Pancreas (tissue), 10 donors: Measurements from ENCODE around the gene LYZL2. TPM values are rescaled to one million over a fixed set of nuclear protein-coding genes. Genes with fewer than 3 reads are reported as not detected.
A peak's percentile ranks its signal among the peaks of the same experiment; 100 is the strongest.

Experiments
- ATAC-seq, 4 donors: fragments of 200-7000 bp; cut with Tn5 transposase; one replicate each; pipeline versions ENCODE4 v1.8.0 to v1.9.1; 2020; ENCODE audit warnings: mild to moderate bottlenecking in 4 of 4, moderate library complexity in 4 of 4
- DNase-seq, 6 donors: peaks; one replicate each; pipeline ENCODE4 v3.0.0-alpha.2; 2020
- FAIRE-seq: peaks from 2 replicates; lab custom pipeline; 2012; peaks lifted over from hg19 to GRCh38; lab: Jason Lieb, UNC
- H3K27ac ChIP-seq, 4 donors: fragments of 200-600 bp; sonication (generic); 1 replicate in 3 of 4; 2 replicates in 1 of 4; pipeline versions ENCODE4 v1.5.0 to v1.8.0; 2020
- H3K27me3 ChIP-seq, 4 donors: fragments of 200-600 bp; one replicate each; pipeline ENCODE4 v1.8.0; 2021
- H3K36me3 ChIP-seq, 3 donors: fragments of 200-600 bp; sonication (generic) in 1 of 3; one replicate each; pipeline versions ENCODE4 v1.5.0 to v1.8.0; 2020 to 2021
- H3K4me1 ChIP-seq, 3 donors: fragments of 200-600 bp; one replicate each; pipeline ENCODE4 v1.8.0; 2021
- H3K4me3 ChIP-seq, 4 donors: fragments of 200-600 bp; sonication (generic) in 2 of 4; one replicate each; pipeline versions ENCODE4 v1.5.0 to v1.8.0; 2020 to 2021
- H3K9me3 ChIP-seq, 4 donors: fragments of 200-600 bp; one replicate each; pipeline ENCODE4 v1.8.0; 2021
- CTCF ChIP-seq, 4 donors: fragments of 200-600 bp; sonication (generic) in 3 of 4; IDR thresholded peaks; one replicate each; pipeline versions ENCODE4 v1.5.0 to v1.8.0; 2021; ENCODE audit warnings: antibody characterized with exemption in 4 of 4
- WGBS, 2 donors: extraction: QIAGEN DNeasy Blood & Tissue Kit; methylation state at CpG; one replicate each; pipeline ENCODE4 v1.1.7; 2013; 5-methylcytosine and 5-hydroxymethylcytosine counted together
- intact Hi-C, 3 donors: fragments of 100-400 bp; cut with DNase I; formaldehyde crosslinking; loops; one replicate each; pipeline versions ENCODE4 v1.11.1 to v1.14.2; 2022
- polyA plus RNA-seq, 2 donors: library from polyadenylated mRNA; stranded (reverse); fragments of 200-250 nt; gene quantifications; one replicate each; pipeline ENCODE4 v1.2.3, GENCODE V29; 2013
- total RNA-seq, 6 donors: library from RNA; stranded (reverse); fragmentation: NEBNext Ultra II Directional in 4 of 6; extraction: Animal tissue kit (Norgen Biotek cat#: 25700) in 4 of 6; gene quantifications; one replicate each; pipeline versions ENCODE4 v1.2.1 to v1.2.4, GENCODE V29; 2021 to 2023
- donor health status: healthy with polysubstance abuse.
- donor health status: DM: no; HTN: no; CAD: no; lungs with moderate emphysema.
- donor health status: DM: no; HTN: no; CAD: no.
- donor health status: control.
- donor health status: control.
- donor health status: Bipolar disorder and iron deficiency.
- donor health status: DM: yes; HTN: yes; CAD: no.
- donor health status: DM: no; HTN: no; CAD: no.
- donor health status: DM: no; HTN: no; CAD: no.
- donor health status: DM: yes; HTN: yes; CAD: no.

LYZL2 gene
- total and polyA plus RNA-seq, 8 donors, result not detected

GRCh38 chr10:30591249-30591670, 38.3 kb downstream of the LYZL2 start:
- WGBS, 2 donors, result 1% methylated on average over 5 of the region's 5 CpGs
- peak; percentile 47 to 60 (median 58) for TF ChIP-seq CTCF (IDR thresholded peaks at IDR 0.05)
- FAIRE-seq (peak; percentile 37), ATAC-seq (peak; percentile 76 to 83 (median 76)), DNase-seq (peak in 1 of 6 donors; percentile 31)
- H3K27me3 ChIP-seq, result no peaks in the 10 kb centered on the region
- no peaks in the 10 kb centered on the region for H3K36me3 ChIP-seq
- intact Hi-C loops, result loop anchor here in 1 of 3 donors (5.0 kb wide), 1 partner anchor 194 kb away; no protein-coding TSS in a partner anchor
- H3K4me3 ChIP-seq, result no peak overlapping the region
- peaks cover 0 to 5% (median 0%) of the 10 kb centered on the region in 3 donors for H3K4me1 ChIP-seq
- H3K9me3 ChIP-seq, result no peaks in the 10 kb centered on the region
- no peak overlapping the region for H3K27ac ChIP-seq

DNA sequence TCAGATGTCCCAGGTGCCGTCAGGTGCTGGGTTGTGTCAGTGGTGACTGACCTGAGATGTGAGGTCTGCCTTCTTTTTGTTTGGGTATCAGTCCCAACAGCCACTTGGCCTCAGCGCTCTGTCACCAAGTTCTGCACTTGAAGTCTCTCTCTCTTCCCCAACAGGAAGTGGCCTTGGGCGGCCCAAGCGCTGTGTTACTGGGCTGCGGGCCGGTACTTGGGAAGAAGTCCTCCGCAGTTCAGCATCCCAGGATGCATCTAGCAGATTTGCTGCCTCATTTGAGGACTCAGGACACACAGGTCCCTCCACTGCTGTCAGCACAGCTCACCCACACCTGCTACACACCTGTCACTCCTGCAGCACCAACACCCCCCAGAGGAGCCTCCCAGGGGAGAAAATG, 40.1 kb downstream of the LYZL2 start:
- H3K27ac ChIP-seq, result no peak overlapping the region
- no peak for ATAC-seq
- no peak overlapping the region for H3K4me3 ChIP-seq
- H3K36me3 ChIP-seq, result no peaks in the 10 kb centered on the region
- TF ChIP-seq CTCF (IDR thresholded peaks at IDR 0.05), result no peak
- H3K27me3 ChIP-seq, result no peaks in the 10 kb centered on the region
- H3K9me3 ChIP-seq, result no peaks in the 10 kb centered on the region
- no peak for FAIRE-seq
- peaks cover 0 to 6% (median 0%) of the 10 kb centered on the region in 3 donors for H3K4me1 ChIP-seq
- no peak for DNase-seq
- 70 to 73% methylated on average over 7 of the region's 7 CpGs for WGBS, 2 donors
- intact Hi-C loops, result no loop called here

- DNase-seq, result peak in 4 of 6 donors; percentile 28 to 77 (median 46)
- no peak for TF ChIP-seq CTCF (IDR thresholded peaks at IDR 0.05)
- peaks cover 0 to 20% (median 0%) of the 10 kb centered on the region in 3 donors for H3K4me1 ChIP-seq
- no peaks in the 10 kb centered on the region for H3K9me3 ChIP-seq
- WGBS, 2 donors, result 25 to 28% methylated on average over 8 of the region's 8 CpGs
- FAIRE-seq, result no peak
- ATAC-seq, result peak in 3 of 4 donors; percentile 39 to 78 (median 71)
- no peaks in the 10 kb centered on the region for H3K36me3 ChIP-seq
- H3K27me3 ChIP-seq, result no peaks in the 10 kb centered on the region
- intact Hi-C loops, result no loop called here
- no peak overlapping the region for H3K4me3 ChIP-seq
- H3K27ac ChIP-seq, result peak overlapping the region in 3 of 4 donors; percentile 6 to 43 (median 42)
Observed at GRCh38 chr10:30587522-30588031, 42.0 kb downstream of the LYZL2 start.

DNA sequence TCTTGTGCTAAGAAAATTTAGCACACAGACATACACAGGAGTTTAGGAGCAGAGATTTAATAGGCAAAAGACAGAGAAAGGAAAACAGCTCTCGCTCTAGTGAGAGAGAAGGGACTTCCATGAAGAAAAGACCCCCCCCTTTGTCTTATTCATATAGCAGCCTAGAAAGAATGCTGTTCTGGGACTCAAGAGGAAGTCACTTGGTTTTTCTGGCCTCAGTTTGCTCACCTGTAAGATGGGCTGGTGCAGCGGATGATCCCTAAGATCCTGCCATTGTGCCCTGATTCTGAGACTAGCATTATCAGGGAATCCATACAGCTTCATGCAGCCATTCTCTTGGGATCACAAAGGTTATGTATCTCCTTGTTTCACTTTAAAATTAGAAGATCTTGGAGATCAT, 42.7 kb downstream of the LYZL2 start:
- Histone ChIP-seq H3K9me3 (no peaks in the 10 kb centered on the region), H3K27me3 (no peaks in the 10 kb centered on the region), H3K36me3 (no peaks in the 10 kb centered on the region), H3K4me1 (peaks cover 0 to 20% (median 0%) of the 10 kb centered on the region in 3 donors), H3K27ac (peak overlapping the region in 1 of 4 donors; percentile 43), H3K4me3 (no peak overlapping the region)
- ATAC-seq, result no peak
- WGBS, 2 donors, result 96 to 98% methylated on average over 2 of the region's 2 CpGs
- DNase-seq, result no peak
- intact Hi-C loops, result no loop called here
- FAIRE-seq, result no peak
- no peak for TF ChIP-seq CTCF (IDR thresholded peaks at IDR 0.05)

DNA sequence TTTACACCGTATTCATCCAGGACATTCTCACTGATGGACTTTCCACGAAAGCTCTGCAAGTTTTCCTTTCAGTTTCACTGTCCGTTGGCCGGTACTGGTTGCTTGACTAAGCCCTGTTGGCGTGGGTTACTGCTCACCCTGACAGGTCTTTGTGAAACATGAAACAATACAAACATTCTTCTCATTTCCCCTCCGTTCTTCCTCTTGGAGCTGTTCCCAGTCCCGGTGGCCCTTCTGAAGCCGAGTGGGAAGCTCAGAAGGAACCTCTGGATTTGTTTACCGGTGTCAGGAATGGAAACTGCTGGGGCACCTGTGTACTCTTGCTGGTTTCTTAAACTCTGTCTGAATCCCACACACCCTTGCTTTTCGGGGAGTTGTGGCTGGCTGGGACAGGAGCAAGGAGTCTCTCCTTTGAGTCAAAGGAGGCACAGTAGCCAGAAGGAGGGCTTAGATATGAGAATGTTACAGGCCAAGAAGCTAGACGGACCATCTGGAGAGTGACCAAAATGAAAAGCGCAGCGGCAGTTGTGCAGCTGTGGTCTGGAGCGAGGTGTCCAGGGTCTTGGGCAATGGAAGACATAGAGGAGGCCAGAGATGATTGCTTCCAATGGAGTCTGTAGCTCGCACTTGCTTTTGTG, 45.7 kb downstream of the LYZL2 start:
- H3K4me3 ChIP-seq, result peak overlapping the region in 3 of 4 donors; percentile 0 to 38 (median 35)
- DNase-seq (peak; percentile 60 to 82 (median 68)), FAIRE-seq (peak; percentile 17), ATAC-seq (peak; percentile 88 to 93 (median 90))
- no peaks in the 10 kb centered on the region for H3K36me3 ChIP-seq
- peak overlapping the region; percentile 45 to 86 (median 74) for H3K27ac ChIP-seq
- WGBS, 2 donors, result 21% methylated on average over 15 of the region's 15 CpGs
- peaks cover 0 to 20% (median 0%) of the 10 kb centered on the region in 3 donors for H3K4me1 ChIP-seq
- no peaks in the 10 kb centered on the region for H3K27me3 ChIP-seq
- intact Hi-C loops, result no loop called here
- no peak for TF ChIP-seq CTCF (IDR thresholded peaks at IDR 0.05)
- no peaks in the 10 kb centered on the region for H3K9me3 ChIP-seq
